Endothelial cell of umbilical vein (primary cell): ENCODE data around the gene TCF7. TPM values are rescaled to one million over a fixed set of nuclear protein-coding genes. Genes with fewer than 3 reads are reported as not detected.

ENCODE experiments used
- BruUV-seq: library from RNA; stranded (reverse); fragments of 400-500 nt; replicated peaks from 2 replicates; lab custom pipeline; 2021; lab: Mats Ljungman, UMichigan
- CTCF ChIA-PET: fragments of 300-600, 350-600 bp; sonication (Branson Sonifier 250); formaldehyde crosslinking; loops from one replicate; lab custom pipeline; 2021; ENCODE audit warnings: antibody characterized with exemption, inconsistent platforms; lab: Charles Lee
- POLR2A ChIA-PET: fragments of 300-600, 350-600 bp; sonication (Branson Sonifier 250); formaldehyde crosslinking; loops from one replicate; lab custom pipeline; 2021; ENCODE audit warnings: antibody characterized with exemption, inconsistent platforms; lab: Charles Lee
- DNase-seq: peaks from one replicate; pipeline ENCODE4 v3.0.0-alpha.2; 2011; ENCODE audit warnings: low read depth, low spot score
- FAIRE-seq: peaks from 2 replicates; lab custom pipeline; 2011; peaks lifted over from hg19 to GRCh38; lab: Jason Lieb, UNC
- H2AFZ ChIP-seq: 2 replicates; pipeline ENCODE4 v1.6.0; 2012; ENCODE audit warnings: low read depth, low read length, control low read depth, inconsistent platforms
- H3K27ac ChIP-seq: 2 replicates; pipeline ENCODE4 v1.5.1; 2011; ENCODE audit warnings: low read depth, mild to moderate bottlenecking, control low read depth, low read length, moderate library complexity; ENCODE audit not compliant: insufficient read depth
- H3K27me3 ChIP-seq, 2 experiments: 2 replicates each; pipeline versions ENCODE4 v1.6.0 to v1.6.1; 2011; ENCODE audit warnings: low read length in 2 of 2, mixed read lengths in 1 of 2; ENCODE audit not compliant: control insufficient read depth in 2 of 2, insufficient read depth in 2 of 2
- H3K36me3 ChIP-seq, 2 experiments: 2 replicates in 1 of 2; 3 replicates in 1 of 2; pipeline ENCODE4 v1.5.1; 2011; ENCODE audit warnings: low read length in 2 of 2, mild to moderate bottlenecking in 1 of 2, moderate library complexity in 1 of 2; ENCODE audit not compliant: control insufficient read depth in 2 of 2, insufficient read depth in 2 of 2; ENCODE audit errors: extremely low read depth in 1 of 2
- H3K4me1 ChIP-seq: 3 replicates; pipeline ENCODE4 v1.5.1; 2011; ENCODE audit warnings: mild to moderate bottlenecking, low read length; ENCODE audit not compliant: control insufficient read depth, insufficient read depth; ENCODE audit errors: extremely low read depth
- H3K4me2 ChIP-seq: 2 replicates; pipeline ENCODE4 v1.6.1; 2011; ENCODE audit warnings: low read length, control low read depth, mixed read lengths; ENCODE audit not compliant: insufficient read depth
- H3K4me3 ChIP-seq, 3 experiments: fragments of 200-600 bp in 1 of 3; sonication (generic), shearing (Covaris generic) in 1 of 3; replicated peaks in 1 of 3; 2 replicates each; pipeline ENCODE4 v1.5.1; 2011 to 2016; ENCODE audit warnings: control low read depth in 3 of 3, low read length in 3 of 3, mild to moderate bottlenecking in 2 of 3, inconsistent platforms in 1 of 3, low read depth in 1 of 3, moderate library complexity in 1 of 3; ENCODE audit not compliant: insufficient read depth in 1 of 3
- H3K79me2 ChIP-seq: 2 replicates; pipeline ENCODE4 v1.6.0; 2012; ENCODE audit warnings: low read length, inconsistent platforms; ENCODE audit not compliant: control insufficient read depth, insufficient read depth
- H3K9ac ChIP-seq: replicated peaks from 2 replicates; pipeline ENCODE3; 2011; ENCODE audit warnings: low read length, control low read depth; ENCODE audit not compliant: insufficient read depth; ENCODE audit errors: extremely low read depth
- H3K9me1 ChIP-seq: replicated peaks from 3 replicates; pipeline ENCODE4 v1.6.0; 2011; ENCODE audit warnings: mild to moderate bottlenecking, low read length; ENCODE audit not compliant: control insufficient read depth, insufficient read depth; ENCODE audit errors: extremely low read depth
- H3K9me3 ChIP-seq: replicated peaks from 2 replicates; pipeline ENCODE4 v1.5.1; 2012; ENCODE audit warnings: low read length, inconsistent platforms; ENCODE audit not compliant: control insufficient read depth, insufficient read depth
- H4K20me1 ChIP-seq: replicated peaks from 2 replicates; pipeline ENCODE3; 2011; ENCODE audit warnings: mild to moderate bottlenecking, low read length; ENCODE audit not compliant: control insufficient read depth, insufficient read depth; ENCODE audit errors: extremely low read depth
- CTCF ChIP-seq, 2 donors: IDR thresholded peaks; 1 replicate in 1 of 2; 2 replicates in 1 of 2; pipeline ENCODE4 v1.5.1; 2011; ENCODE audit warnings: low read length in 2 of 2, mild to moderate bottlenecking in 2 of 2, moderate library complexity in 2 of 2, control low read depth in 1 of 2, inconsistent platforms in 1 of 2, low read depth in 1 of 2; ENCODE audit not compliant: insufficient read depth in 1 of 2; ENCODE audit errors: extremely low read depth in 1 of 2
- EZH2 ChIP-seq: IDR thresholded peaks from 2 replicates; pipeline ENCODE4 v1.6.1; 2012; ENCODE audit warnings: borderline replicate concordance, low read depth, mild to moderate bottlenecking, moderate library complexity, low read length, inconsistent platforms; ENCODE audit not compliant: severe bottlenecking
- FOS ChIP-seq: IDR thresholded peaks from 2 replicates; pipeline ENCODE4 v1.6.1; 2011; ENCODE audit warnings: mild to moderate bottlenecking, low read length, moderate library complexity, borderline replicate concordance; ENCODE audit not compliant: insufficient read depth
- GATA2 ChIP-seq: IDR thresholded peaks from 2 replicates; pipeline ENCODE4 v1.7.0; 2011; ENCODE audit warnings: low read depth, mild to moderate bottlenecking, moderate library complexity, mixed read lengths, low read length; ENCODE audit not compliant: insufficient read length, insufficient read depth
- JUN ChIP-seq: IDR thresholded peaks from 2 replicates; pipeline ENCODE4 v1.6.1; 2011; ENCODE audit warnings: borderline replicate concordance, low read depth; ENCODE audit not compliant: insufficient read length, insufficient read depth
- MYC ChIP-seq: IDR thresholded peaks from one replicate; pipeline ENCODE4 v1.6.1; 2011; ENCODE audit warnings: mild to moderate bottlenecking, low read depth, low read length
- POLR2A ChIP-seq: IDR thresholded peaks from 2 replicates; pipeline ENCODE4 v1.6.1; 2012; ENCODE audit warnings: low read depth, mild to moderate bottlenecking, control low read depth, low read length
- POLR2AphosphoS5 ChIP-seq: IDR thresholded peaks from 2 replicates; pipeline ENCODE4 v1.6.1; 2012; ENCODE audit warnings: low read depth, mild to moderate bottlenecking, control low read depth, low read length, moderate library complexity; ENCODE audit not compliant: insufficient read depth
- dilution Hi-C: fragments of 300-500 bp; cut with MboI; formaldehyde crosslinking; loops from one replicate; pipeline ENCODE4 v1.15.0; 2019; ENCODE audit warnings: low sequenced_read_pairs; ENCODE audit not compliant: extremely low pct_ligation_motif_present
- intact Hi-C: fragments of 100-400 bp; cut with micrococcal nuclease; formaldehyde crosslinking; loops from one replicate; pipeline ENCODE4 v1.10.0; 2022
- polyA plus RNA-seq, 4 experiments: library from polyadenylated mRNA; depleted of rRNA in 3 of 4; stranded (reverse) in 3 of 4; unstranded in 1 of 4; fragments of >200 nt; gene quantifications; 2 replicates each; pipeline versions ENCODE4 v1.2.1 to v1.2.3, GENCODE V29; 2011 to 2012; ENCODE audit warnings: missing spikeins in 1 of 4
- total RNA-seq: library from RNA; stranded (reverse); gene quantifications from 2 replicates; pipeline ENCODE4 v1.2.3, GENCODE V29; 2021
- TF ChIP-seq, protein P1 (sequence below): IDR thresholded peaks from 2 replicates; pipeline ENCODE4 v1.6.1; 2011; ENCODE audit not compliant: insufficient read depth, insufficient read length

Gene TCF7
- total and polyA plus RNA-seq, 2 donors (not counting 3 experiments of a cell fraction or from before 2014, with no cell fraction given) = 1.8 to 2.5 TPM

- intact Hi-C loops = no loop called here
- Histone ChIP-seq H4K20me1 (no peaks in the 10 kb centered on the region), H3K27me3 (no peaks in the 10 kb centered on the region), H2AFZ (no peak overlapping the region), H3K36me3 (peaks cover 0 to 3% of the 10 kb centered on the region in 2 experiments), H3K27ac (no peak overlapping the region), H3K9me1 (no peaks in the 10 kb centered on the region), H3K9me3 (no peaks in the 10 kb centered on the region), H3K79me2 (no peaks in the 10 kb centered on the region), H3K4me2 (no peak overlapping the region), H3K4me1 (peaks cover 9% of the 10 kb centered on the region), H3K9ac (no peak overlapping the region), H3K4me3 (no peak overlapping the region)
- ChIA-PET POLR2A (no interaction called here), CTCF (interaction anchor here (1.4 to 4.2 kb wide), 5 partner anchors 11 to 90 kb away, joined by 5 to 52 read pairs (median 16); no protein-coding TSS in a partner anchor)
- no peak for TF ChIP-seq POLR2A
- TF ChIP-seq, protein P1, sequence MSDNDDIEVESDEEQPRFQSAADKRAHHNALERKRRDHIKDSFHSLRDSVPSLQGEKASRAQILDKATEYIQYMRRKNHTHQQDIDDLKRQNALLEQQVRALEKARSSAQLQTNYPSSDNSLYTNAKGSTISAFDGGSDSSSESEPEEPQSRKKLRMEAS = no peak
- no peak for TF ChIP-seq FOS
- TF ChIP-seq POLR2AphosphoS5 = no peak
- no peak for TF ChIP-seq CTCF (IDR thresholded peaks at IDR 0.05; ENCODE audit: extremely low read depth in 1 of 2, insufficient read depth in 1 of 2, low read depth in 1 of 2, low read length in 2 of 2)
- no peak for TF ChIP-seq EZH2
- no peak for TF ChIP-seq JUN
- TF ChIP-seq GATA2 = no peak
- TF ChIP-seq MYC = no peak
- dilution Hi-C loops = no loop called here
- no TSS peak for BruUV-seq
- FAIRE-seq (peak; percentile 33), DNase-seq (no peak)
These were observed 15.1 kb downstream of the TCF7 start for GRCh38 chr5:134129411-134130238.
